ENCODE measurements around the gene RNF135. TPM values are rescaled to one million over a fixed set of nuclear protein-coding genes. Genes with fewer than 3 reads are reported as not detected.

RNF135 gene
- total RNA-seq, 4 donors from 2014 or later: 18.2 to 22.3 (median 20.3) TPM

DNA sequence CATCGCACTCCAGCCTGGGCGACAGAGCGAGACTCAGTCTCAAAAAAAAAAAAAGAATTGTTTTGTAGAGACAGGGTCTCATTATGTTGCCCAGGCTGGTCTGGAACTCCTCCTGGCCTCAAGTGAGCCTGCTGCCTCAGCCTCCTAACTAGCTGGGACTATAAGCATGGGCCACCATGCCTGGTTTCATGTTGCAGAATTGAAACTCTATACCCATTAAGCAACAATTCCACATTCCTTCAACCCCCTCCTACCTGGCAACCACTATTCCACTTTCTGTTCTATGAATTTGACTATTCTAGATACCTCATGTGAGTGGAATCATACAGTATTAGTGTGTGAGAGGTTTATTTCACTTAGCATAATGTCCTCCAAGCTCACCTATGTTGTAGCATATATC lies 24.5 kb downstream of the RNF135 start:
- TF ChIP-seq CTCF (IDR thresholded peaks at IDR 0.05) (no peak), POLR2AphosphoS5 (IDR thresholded peaks at IDR 0.05) (no peak), POLR2A (IDR thresholded peaks at IDR 0.05) (no peak), EP300 (IDR thresholded peaks at IDR 0.05) (no peak)
- WGBS, 2 donors (ENCODE audit: low coverage in 1 of 2): no CpG with 5 or more reads among the region's 3 CpGs
- H3K36me3 ChIP-seq: peaks cover 0 to 95% of the 10 kb centered on the region in 2 donors

DNA sequence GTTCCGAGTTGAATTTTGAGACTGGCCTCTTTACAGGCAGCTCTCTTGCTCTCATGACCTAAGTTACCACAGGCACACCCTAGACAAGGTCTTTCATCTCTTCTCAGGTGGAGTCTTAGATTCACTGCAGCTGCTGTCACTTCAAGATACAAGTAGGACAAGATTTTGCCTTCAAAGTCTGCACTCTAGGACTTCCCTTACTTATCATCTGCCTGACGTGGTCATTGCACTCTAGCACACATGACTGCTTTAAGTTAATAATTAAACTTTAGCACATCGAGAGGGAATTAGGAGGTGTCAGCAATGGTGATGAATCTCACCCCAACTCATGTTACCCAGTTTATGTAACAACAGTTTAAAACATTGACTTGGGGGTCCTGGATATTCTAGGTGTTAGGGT lies 25.6 kb downstream of the RNF135 start:
- Histone ChIP-seq H3K27me3 (no peaks in the 10 kb centered on the region), H3K9me3 (no peaks in the 10 kb centered on the region), H3K4me1 (no peaks in the 10 kb centered on the region), H3K36me3 (peaks cover 0 to 95% of the 10 kb centered on the region in 2 donors), H3K27ac (no peak overlapping the region), H3K4me3 (no peak overlapping the region)
- WGBS, 2 donors (ENCODE audit: low coverage in 1 of 2): 91 to 98% methylated on average over 3 of the region's 3 CpGs
- TF ChIP-seq EP300 (IDR thresholded peaks at IDR 0.05) (no peak), POLR2A (IDR thresholded peaks at IDR 0.05) (no peak)
- ATAC-seq: no peak

More for the DNA sequence above, 24.5 kb downstream of the RNF135 start:
- no peaks in the 10 kb centered on the region for H3K27me3 ChIP-seq
- ATAC-seq: no peak
- no peak overlapping the region for H3K27ac ChIP-seq
- no peak overlapping the region for H3K4me3 ChIP-seq
- no peaks in the 10 kb centered on the region for H3K9me3 ChIP-seq
- H3K4me1 ChIP-seq: no peaks in the 10 kb centered on the region

GRCh38 chr17:30997270-30997669 lies 26.4 kb downstream of the RNF135 start:
- no peak overlapping the region for H3K4me3 ChIP-seq
- no peaks in the 10 kb centered on the region for H3K9me3 ChIP-seq
- 83 to 93% methylated on average over 1 to 6 of the region's 6 CpGs for WGBS, 2 donors (ENCODE audit: low coverage in 1 of 2)
- ATAC-seq: no peak
- H3K36me3 ChIP-seq: peaks cover 0 to 97% of the 10 kb centered on the region in 2 donors
- TF ChIP-seq POLR2AphosphoS5 (IDR thresholded peaks at IDR 0.05): no peak
- no peak for TF ChIP-seq EP300 (IDR thresholded peaks at IDR 0.05)
- TF ChIP-seq CTCF (IDR thresholded peaks at IDR 0.05): no peak
- H3K4me1 ChIP-seq: no peaks in the 10 kb centered on the region
- H3K27ac ChIP-seq: no peak overlapping the region
- H3K27me3 ChIP-seq: no peaks in the 10 kb centered on the region

DNA sequence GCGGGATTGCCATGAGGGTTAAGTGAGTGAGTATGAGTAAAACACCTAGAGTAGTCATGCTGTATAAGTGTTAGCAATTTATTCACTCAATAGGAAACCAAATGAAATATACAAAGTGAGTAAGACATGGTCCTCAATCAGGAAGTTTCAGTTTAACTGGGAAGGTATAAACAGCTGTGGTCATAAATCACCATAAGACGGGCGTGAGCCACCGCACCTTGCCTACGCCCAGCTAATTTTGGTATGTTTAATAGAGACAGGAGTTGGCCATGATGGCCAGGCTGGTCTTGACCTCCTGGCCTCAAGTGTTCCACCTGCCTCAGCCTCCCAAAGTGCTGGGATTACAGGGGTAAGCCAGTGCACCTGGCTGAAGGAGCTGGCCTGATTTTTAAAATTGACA lies 27.0 kb downstream of the RNF135 start:
- WGBS, 2 donors (ENCODE audit: low coverage in 1 of 2): 89 to 90% methylated on average over 4 to 5 of the region's 5 CpGs
- Histone ChIP-seq H3K9me3 (no peaks in the 10 kb centered on the region), H3K4me3 (no peak overlapping the region), H3K36me3 (peaks cover 0 to 97% of the 10 kb centered on the region in 2 donors), H3K27me3 (no peaks in the 10 kb centered on the region), H3K4me1 (no peaks in the 10 kb centered on the region), H3K27ac (no peak overlapping the region)
- TF ChIP-seq POLR2AphosphoS5 (IDR thresholded peaks at IDR 0.05) (no peak), POLR2A (IDR thresholded peaks at IDR 0.05) (no peak), CTCF (IDR thresholded peaks at IDR 0.05) (no peak), EP300 (IDR thresholded peaks at IDR 0.05) (no peak)
- no peak for ATAC-seq

GRCh38 chr17:31002047-31002446 lies 31.2 kb downstream of the RNF135 start:
- ATAC-seq: no peak
- no peak for TF ChIP-seq POLR2AphosphoS5 (IDR thresholded peaks at IDR 0.05)
- TF ChIP-seq CTCF (IDR thresholded peaks at IDR 0.05): no peak
- no peak for TF ChIP-seq POLR2A (IDR thresholded peaks at IDR 0.05)
- TF ChIP-seq EP300 (IDR thresholded peaks at IDR 0.05): no peak
- H3K27ac ChIP-seq: no peak overlapping the region
- H3K9me3 ChIP-seq: no peaks in the 10 kb centered on the region
- H3K4me1 ChIP-seq: no peaks in the 10 kb centered on the region
- H3K4me3 ChIP-seq: no peak overlapping the region
- H3K27me3 ChIP-seq: no peaks in the 10 kb centered on the region
- peaks cover 0 to 81% of the 10 kb centered on the region in 2 donors for H3K36me3 ChIP-seq
- WGBS, 2 donors (ENCODE audit: low coverage in 1 of 2): 89 to 97% methylated on average over 5 to 6 of the region's 7 CpGs
